NB4 (cell line): ENCODE results near the gene CDH11.

ENCODE experiments used
- POLR2A ChIP-seq: IDR thresholded peaks from 2 replicates; pipeline ENCODE4 v1.6.1; 2011; ENCODE audit warnings: mild to moderate bottlenecking; ENCODE audit not compliant: insufficient read length; ENCODE audit errors: extremely low read depth
- TF ChIP-seq, protein P1 (sequence below): IDR thresholded peaks from one replicate; pipeline ENCODE4 v1.5.1; 2012; ENCODE audit warnings: low read depth, low read length

DNA sequence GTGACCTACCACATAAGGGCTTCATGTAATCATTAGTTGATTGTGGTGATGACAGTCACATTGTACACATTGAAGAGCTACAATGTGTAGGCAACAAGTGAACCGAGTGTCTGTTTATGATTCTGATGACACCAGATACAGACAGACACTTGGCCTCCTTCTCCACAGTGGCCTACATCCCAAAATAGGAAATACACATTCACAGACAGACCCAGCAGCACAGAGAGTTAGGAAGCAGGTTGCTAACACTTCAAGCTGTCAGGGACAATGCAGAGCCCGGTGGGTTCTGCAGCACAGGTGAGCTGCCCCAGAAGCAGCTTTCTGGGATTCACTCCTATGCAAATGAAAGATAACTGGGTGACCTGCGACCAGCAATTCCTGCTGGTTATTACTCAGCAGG, 72.2 kb downstream of the CDH11 start:
- TF ChIP-seq, protein P1, sequence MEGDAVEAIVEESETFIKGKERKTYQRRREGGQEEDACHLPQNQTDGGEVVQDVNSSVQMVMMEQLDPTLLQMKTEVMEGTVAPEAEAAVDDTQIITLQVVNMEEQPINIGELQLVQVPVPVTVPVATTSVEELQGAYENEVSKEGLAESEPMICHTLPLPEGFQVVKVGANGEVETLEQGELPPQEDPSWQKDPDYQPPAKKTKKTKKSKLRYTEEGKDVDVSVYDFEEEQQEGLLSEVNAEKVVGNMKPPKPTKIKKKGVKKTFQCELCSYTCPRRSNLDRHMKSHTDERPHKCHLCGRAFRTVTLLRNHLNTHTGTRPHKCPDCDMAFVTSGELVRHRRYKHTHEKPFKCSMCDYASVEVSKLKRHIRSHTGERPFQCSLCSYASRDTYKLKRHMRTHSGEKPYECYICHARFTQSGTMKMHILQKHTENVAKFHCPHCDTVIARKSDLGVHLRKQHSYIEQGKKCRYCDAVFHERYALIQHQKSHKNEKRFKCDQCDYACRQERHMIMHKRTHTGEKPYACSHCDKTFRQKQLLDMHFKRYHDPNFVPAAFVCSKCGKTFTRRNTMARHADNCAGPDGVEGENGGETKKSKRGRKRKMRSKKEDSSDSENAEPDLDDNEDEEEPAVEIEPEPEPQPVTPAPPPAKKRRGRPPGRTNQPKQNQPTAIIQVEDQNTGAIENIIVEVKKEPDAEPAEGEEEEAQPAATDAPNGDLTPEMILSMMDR, result no peak
- TF ChIP-seq POLR2A, result no peak
